Sigmoid colon (tissue), 3 donors: ENCODE measurements around the gene TMOD2.

Experiments used
- CTCF ChIP-seq, 4 experiments: fragments of 450-650 bp in 3 of 4; fragments of 200-600 bp in 1 of 4; IDR thresholded peaks; one replicate each; pipeline ENCODE4 v1.5.1; 2016 to 2019; ENCODE audit warnings: antibody characterized with exemption in 4 of 4, mild to moderate bottlenecking in 3 of 4, moderate library complexity in 2 of 4
- POLR2A ChIP-seq, 2 donors: fragments of 450-650 bp; IDR thresholded peaks; one replicate each; pipeline ENCODE4 v1.6.1; 2016; ENCODE audit warnings: antibody characterized with exemption in 2 of 2, mild to moderate bottlenecking in 2 of 2, moderate library complexity in 2 of 2

- no peak for TF ChIP-seq CTCF (IDR thresholded peaks at IDR 0.05)
- TF ChIP-seq POLR2A (IDR thresholded peaks at IDR 0.05): no peak
Measured at GRCh38 chr15:51799282-51800252, 48.2 kb downstream of the TMOD2 start.
